ENCODE data around the gene UBR1. TPM values are rescaled to one million over a fixed set of nuclear protein-coding genes. Genes with fewer than 3 reads are reported as not detected.

Gene UBR1
- total RNA-seq, 1 experiment from 2014 or later: 17.9 TPM

- no TSS peak for BruUV-seq (replicated peaks)
- Histone ChIP-seq H3K9me3 (ENCODE audit: control insufficient read depth in 1 of 2, insufficient read depth in 1 of 2, low read depth in 1 of 2, low read length in 2 of 2) (no peaks in the 10 kb centered on the region), H3K79me2 (ENCODE audit: insufficient read depth, low read length) (no peaks in the 10 kb centered on the region), H3K36me3 (ENCODE audit: control insufficient read depth in 1 of 2, insufficient read depth in 2 of 2, low read length in 2 of 2) (peaks cover 2 to 8% of the 10 kb centered on the region in 2 experiments; a peak in 2 of 4 replicates), H3K4me3 (replicated peaks in 1 of 2; ENCODE audit: low read depth in 1 of 2, low read length in 2 of 2) (no peak overlapping the region), H3K27me3 (ENCODE audit: insufficient read depth, low read length) (no peaks in the 10 kb centered on the region), H4K20me1 (ENCODE audit: insufficient read depth) (no peaks in the 10 kb centered on the region), H3K27ac (ENCODE audit: low read depth, low read length) (no peak overlapping the region), H3K9ac (ENCODE audit: low read length) (no peak overlapping the region), H3K9me2 (ENCODE audit: insufficient read depth) (no peaks in the 10 kb centered on the region), H2AFZ (ENCODE audit: low read depth, low read length, poor library complexity, severe bottlenecking) (no peak overlapping the region), H3K4me2 (ENCODE audit: low read length) (no peak overlapping the region), H3K4me1 (ENCODE audit: control insufficient read depth in 1 of 2, insufficient read depth in 2 of 2, low read length in 2 of 2) (no peaks in the 10 kb centered on the region)
- intact Hi-C loops (cut with micrococcal nuclease): no loop called here
- ATAC-seq (no peak), DNase-seq (ENCODE audit: low read depth, low spot score) (no peak)
- RAD21 ChIA-PET (ENCODE audit: low non-redundant PET in 1 of 2, low total read pairs in 2 of 2, uncharacterized antibody in 2 of 2, unreplicated experiment in 2 of 2): no interaction called here
- POLR2A ChIA-PET: no interaction called here
- TF ChIP-seq CBX3 (IDR thresholded peaks at IDR 0.05; ENCODE audit: low read depth) (no peak), ZFX (IDR thresholded peaks at IDR 0.05) (no peak), POLR2AphosphoS5 (IDR thresholded peaks at IDR 0.05; ENCODE audit: low read depth, low read length) (no peak), POLR2A (IDR thresholded peaks at IDR 0.05; ENCODE audit: borderline replicate concordance, extremely low read depth, insufficient read depth, insufficient read length) (no peak), MAX (IDR thresholded peaks at IDR 0.05) (no peak), SP1 (IDR thresholded peaks at IDR 0.05; ENCODE audit: low read depth) (no peak), FOSL1 (IDR thresholded peaks at IDR 0.05; ENCODE audit: low read depth) (no peak), EZH2phosphoT487 (IDR thresholded peaks at IDR 0.05; ENCODE audit: borderline replicate concordance) (no peak), EGR1 (IDR thresholded peaks at IDR 0.05; ENCODE audit: low read depth) (no peak), CTCF (IDR thresholded peaks at IDR 0.05 in 2 of 3, conservative IDR thresholded peaks at IDR 0.05 in 1 of 3; ENCODE audit: borderline replicate concordance in 1 of 3, insufficient read depth in 1 of 3, low read depth in 2 of 3, low read length in 2 of 3) (no peak), RAD21 (IDR thresholded peaks at IDR 0.05; ENCODE audit: low read depth) (no peak)
- CTCF ChIA-PET: no interaction called here
These were observed 166.0 kb downstream of the UBR1 start for GRCh38 chr15:42939841-42940240.

Data from HCT116 (cell line).